SIG-M5 (cell line): ENCODE data around the gene SIPA1L3.

Experiments
- DNase-seq: peaks from one replicate; lab custom pipeline; 2025; lab: John Stamatoyannopoulos, UW

Gene SIPA1L3

GRCh38 chr19:37979547-37980082, 72.6 kb downstream of the SIPA1L3 start:
- no peak for DNase-seq

DNA sequence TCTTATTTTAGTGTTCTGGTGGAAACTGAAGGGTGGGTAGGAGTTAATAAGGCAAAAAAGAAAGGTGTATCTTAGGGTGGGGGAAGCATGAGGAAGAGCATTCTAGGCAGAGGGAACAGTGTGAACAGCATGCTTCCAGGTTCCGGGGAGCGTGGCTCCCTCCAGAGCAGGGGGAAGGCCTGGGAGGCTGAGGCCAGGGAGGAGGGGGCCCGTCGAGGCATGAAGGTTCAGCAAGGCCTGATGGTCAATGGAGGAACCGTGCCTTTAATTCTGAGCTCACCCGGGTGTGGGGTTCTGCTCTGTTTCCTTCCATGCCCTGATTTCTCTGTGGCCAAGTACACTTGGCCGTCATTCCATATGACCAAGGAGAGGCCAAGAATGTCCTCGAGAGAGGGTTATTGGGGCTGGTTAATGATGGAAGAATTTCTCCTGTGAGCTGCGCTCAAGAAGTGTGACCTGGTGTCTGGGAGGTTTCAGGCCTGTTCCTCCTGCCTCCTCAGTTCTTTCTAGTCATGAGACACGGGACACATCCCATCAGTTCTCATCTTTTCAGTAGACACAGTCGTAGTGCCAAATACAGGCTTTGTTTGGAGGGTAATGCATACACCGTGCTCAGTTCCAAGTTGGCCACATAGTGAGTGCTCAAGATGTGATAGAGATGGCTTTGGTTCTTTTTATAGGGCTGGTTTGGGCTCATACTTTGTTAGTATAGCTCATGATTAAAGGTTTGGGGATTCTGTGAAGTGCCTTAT, 73.6 kb downstream of the SIPA1L3 start:
- no peak for DNase-seq

DNA sequence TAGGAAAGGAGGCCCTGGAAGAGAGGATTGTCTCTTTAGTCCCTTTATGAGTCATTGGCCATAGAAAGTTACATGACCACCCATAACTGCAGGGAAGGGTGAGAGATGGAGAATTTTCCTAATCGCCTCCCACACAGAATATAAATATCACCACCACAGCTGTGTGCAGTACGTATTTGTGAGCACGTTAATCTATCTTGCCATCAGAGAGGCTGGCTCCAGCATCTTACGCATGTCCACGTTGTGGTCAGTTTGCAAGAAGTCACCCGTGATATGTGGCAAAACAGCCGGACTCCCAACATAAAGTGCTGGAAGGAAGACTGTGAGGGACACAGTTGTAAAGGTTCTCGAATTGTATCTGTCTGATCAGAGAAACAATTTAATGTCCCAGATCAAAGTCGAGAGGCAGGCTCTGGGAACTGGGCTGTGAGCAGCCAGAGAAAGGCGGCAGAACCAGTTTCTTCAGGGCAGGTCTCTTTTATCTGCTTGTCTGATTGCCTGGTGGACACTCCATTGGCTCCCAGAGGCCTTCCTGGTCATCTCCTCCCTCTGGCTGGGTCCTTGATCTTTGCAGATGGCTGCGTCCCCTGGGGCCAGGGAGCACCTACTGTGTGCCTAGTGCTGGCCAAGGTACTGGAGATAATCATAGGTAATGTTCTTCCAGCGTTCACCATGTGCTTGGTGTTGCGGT, 74.9 kb downstream of the SIPA1L3 start:
- no peak for DNase-seq

DNA sequence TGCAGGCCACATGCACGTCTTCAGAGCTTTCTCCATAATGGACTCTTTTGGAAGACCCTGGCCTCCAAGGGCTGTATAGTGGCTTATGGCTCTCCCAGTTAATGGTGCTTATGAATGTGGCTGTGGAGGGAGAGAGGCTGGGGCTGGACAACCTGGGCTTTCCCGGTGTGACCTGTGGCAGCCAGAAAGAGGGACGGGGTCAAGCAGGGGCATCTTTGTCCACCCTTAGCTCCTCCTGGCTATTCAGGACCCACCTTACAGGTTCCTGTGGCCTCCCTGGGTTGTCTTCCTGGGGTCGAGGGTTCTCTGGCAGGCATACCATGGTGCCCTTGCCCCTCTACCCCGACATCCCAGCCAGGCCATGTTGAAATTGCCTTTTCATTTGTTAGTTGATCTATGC, 75.6 kb downstream of the SIPA1L3 start:
- DNase-seq = no peak

GRCh38 chr19:37983153-37983552, 76.1 kb downstream of the SIPA1L3 start:
- no peak for DNase-seq

DNA sequence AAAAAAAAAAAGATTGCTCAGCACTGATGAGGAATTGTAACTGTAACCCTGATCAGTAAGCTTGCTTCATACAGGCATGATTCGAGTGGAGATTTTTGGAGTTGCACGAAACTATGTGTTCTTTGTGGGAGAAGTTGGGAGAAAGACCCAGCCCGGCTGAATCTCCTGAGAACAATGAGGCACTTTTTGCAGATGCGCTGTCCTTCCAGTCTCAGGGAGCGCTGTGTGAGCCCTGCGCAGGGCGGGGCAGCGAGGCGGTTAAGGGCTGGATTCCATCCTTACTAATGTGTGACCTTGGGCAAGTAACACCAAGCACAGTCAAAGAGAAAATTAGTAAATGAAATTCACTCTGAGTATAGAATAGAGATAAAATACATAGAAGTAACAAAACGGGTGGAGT, 76.9 kb downstream of the SIPA1L3 start:
- no peak for DNase-seq

GRCh38 chr19:37986048-37986750, 79.2 kb downstream of the SIPA1L3 start:
- DNase-seq = no peak

DNA sequence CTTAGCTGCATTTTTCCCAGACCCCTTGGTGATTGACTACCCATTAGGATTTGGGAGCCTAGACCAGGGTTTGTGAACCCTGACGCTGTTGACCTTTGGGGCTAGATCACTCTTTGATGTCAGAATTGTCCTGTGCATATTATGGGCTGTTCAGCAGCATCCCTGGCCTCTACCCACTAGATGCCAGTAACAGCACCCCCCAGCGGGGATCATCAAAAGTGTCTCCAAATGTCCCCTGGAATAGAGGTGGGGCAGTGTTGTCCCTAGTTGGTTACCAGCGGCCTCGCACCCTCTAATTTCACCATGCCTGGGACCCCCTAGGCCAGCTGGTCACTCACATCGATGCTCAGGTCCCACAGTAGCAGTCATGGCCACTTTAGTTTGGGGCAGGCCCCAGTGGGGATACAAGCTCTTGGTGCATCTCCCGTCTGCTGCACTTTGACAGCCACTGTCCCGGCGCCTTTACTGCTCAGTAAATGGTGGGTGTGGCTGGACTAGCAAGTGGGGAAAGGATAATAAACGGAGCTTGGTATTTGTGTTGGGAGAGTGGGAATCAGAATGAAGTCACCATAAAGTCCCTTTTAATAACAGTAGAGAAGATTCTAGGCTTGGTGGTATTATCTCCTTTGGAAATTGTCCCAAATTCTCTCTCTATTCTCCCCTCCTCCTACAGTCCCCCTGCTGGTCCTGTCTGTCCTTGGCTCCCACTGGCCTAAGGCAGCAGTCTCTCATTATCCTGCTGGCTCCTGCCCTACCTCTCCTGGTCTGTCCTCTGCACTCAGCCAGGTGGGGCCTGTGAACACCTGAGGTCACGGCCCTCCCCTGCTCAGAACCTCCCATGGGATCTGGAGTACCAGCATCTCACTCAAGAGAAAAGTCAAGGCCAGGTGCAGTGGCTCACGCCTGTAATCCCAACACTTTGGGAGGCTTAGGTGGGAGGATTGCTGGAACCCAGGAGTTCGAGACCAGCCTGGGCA, 80.6 kb downstream of the SIPA1L3 start:
- no peak for DNase-seq

- no peak for DNase-seq
Measured at GRCh38 chr19:37988758-37989635, 82.0 kb downstream of the SIPA1L3 start.

GRCh38 chr19:37989855-37990254, 82.8 kb downstream of the SIPA1L3 start:
- no peak for DNase-seq

GRCh38 chr19:37990362-37990761, 83.4 kb downstream of the SIPA1L3 start:
- DNase-seq = no peak

DNA sequence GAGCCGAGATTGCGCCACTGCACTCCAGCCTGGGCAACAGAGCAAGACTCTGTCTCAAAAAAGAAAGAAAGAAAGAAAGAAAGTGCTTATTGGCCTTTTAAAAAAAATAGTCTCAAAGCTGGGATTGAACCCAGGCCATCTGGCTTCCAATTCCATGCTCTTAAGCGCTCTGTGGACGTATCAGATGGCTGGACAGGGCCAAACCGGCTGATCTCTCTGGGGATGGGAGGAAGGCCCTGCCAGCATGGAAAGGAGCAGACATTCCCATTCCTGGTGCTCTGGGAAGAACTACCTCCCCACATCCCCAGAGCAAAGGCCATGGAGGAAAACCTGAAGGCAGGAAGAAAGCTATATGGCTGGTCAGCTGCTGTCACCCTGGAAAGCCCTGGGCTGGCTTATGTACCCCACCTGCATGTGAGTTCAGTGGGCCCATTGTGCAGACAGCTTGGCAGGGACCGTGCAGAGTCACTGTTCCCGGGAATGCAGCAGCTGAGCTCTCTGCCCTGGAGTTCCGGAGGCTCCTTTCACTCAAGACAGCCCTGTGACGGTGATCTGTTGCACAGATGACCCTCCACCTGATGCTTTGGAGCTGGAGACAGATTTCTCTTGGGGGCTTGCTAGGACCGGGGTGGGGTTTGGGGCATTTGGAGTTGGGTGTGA, 84.3 kb downstream of the SIPA1L3 start:
- DNase-seq = no peak

DNA sequence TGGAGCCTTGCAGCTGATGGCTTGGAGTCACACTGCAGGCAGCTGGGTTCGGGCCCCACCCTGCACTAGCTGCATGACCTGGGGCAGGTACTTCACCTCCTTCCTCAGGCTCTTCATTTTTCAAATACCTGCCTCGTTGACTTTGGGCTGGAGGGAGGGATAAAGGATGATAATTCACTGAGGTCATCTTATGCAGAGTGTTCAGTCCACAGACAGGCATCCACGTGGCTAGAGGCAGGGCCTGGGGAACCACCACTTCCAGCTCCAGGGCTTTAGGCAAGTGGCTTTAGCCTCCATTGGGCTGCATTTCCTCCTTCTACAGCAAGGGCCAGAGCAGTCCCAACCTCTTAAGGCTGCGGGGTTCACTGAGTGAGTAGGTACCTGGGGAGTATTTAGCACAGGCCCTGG, 84.8 kb downstream of the SIPA1L3 start:
- DNase-seq = no peak

DNA sequence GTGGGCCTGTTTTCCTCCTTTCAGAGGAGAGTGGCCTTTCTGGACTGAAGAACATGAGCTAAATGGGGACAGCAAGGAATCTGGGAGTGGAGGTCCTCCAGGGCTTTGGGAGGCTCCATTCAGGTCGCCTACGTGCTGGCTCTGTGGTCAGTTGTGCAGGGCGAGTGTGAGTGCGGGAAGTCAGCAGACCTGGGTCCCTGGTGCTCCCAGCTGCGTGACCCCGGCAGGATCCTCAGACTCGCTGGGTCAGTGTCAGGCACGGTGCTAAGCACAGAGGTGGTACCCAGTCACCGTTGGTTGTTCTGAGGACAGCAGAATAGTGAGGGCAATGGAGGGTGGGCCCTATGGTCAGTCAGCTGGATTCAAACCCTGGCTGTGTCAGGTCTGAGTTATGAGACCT, 85.8 kb downstream of the SIPA1L3 start:
- no peak for DNase-seq

DNA sequence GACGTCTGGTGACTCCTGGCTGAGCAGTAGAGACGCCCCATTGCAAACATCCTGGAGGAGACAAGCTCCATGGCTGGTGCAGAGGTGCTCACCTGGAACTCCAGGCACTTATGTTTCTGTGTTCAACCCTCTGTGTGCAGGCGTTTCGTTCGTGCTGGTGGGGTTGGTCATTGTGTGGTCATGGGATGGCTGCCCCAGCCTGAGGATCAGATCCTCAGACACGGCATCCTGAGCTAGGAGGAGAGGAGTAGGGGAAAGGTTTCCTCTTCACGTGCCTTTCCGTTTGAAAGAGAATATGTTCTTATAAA, 87.8 kb downstream of the SIPA1L3 start:
- DNase-seq = no peak

DNA sequence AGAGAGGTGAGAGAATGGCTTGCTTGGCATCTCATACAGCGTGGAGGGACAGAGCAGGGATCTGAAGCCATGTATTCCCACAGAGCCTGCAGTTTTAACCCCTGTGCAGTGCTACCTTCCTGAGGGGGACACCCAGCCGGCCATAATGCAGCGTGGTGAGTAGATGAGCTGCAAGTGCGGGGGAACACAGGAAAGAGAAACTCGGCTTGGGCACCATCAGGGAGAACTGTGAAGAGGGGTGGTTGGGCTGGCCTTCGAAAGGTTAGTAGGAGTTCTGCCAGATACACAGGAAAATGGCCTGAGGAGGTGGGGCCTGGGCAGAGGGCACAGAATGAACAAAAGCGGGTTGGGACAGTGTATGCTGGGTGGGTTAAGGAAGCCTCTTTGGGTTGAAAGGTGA, 88.3 kb downstream of the SIPA1L3 start:
- no peak for DNase-seq

GRCh38 chr19:37997911-37998344, 90.9 kb downstream of the SIPA1L3 start:
- no peak for DNase-seq

- DNase-seq = no peak
Measured at GRCh38 chr19:37998801-37999308, 91.8 kb downstream of the SIPA1L3 start.

GRCh38 chr19:37999309-38000213, 92.6 kb downstream of the SIPA1L3 start:
- DNase-seq = no peak
